Measurements from ENCODE around the gene MAML3. TPM values are rescaled to one million over a fixed set of nuclear protein-coding genes. Genes with fewer than 3 reads are reported as not detected.

The MAML3 gene
- total RNA-seq, 1 donor from 2014 or later: 8.1 TPM

DNA sequence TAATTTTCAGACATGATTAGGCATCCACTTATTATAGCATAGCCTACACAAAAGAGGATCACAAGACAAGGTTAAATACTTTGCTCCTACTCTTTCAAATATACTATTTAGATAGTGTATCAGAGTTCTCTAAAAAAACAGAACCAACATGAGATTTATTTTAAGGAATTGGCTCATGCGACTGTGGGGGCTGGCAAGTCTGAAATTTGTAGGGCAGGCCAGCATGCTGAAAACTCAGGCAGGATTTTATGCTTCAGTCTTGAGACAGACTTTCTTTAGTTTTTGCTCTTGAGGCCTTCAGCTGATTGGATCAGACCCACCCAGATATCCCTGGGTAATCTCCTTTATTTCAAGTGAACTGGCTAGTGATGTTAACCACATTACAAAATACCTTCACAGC lies 169.5 kb downstream of the MAML3 start:
- Mint-ChIP-seq H3K27me3 (ENCODE audit: low read depth, unreplicated experiment) (no peaks in the 10 kb centered on the region), H3K4me1 (ENCODE audit: low read depth, unreplicated experiment) (peaks cover 29% of the 10 kb centered on the region), H3K36me3 (ENCODE audit: low read depth, unreplicated experiment) (peaks cover 2% of the 10 kb centered on the region), H3K27ac (ENCODE audit: unreplicated experiment) (no peak overlapping the region), H3K4me3 (ENCODE audit: unreplicated experiment) (no peak overlapping the region), H3K9me3 (ENCODE audit: unreplicated experiment) (peaks cover 2% of the 10 kb centered on the region)
- Histone ChIP-seq H3K4me3 (ENCODE audit: insufficient read depth, low read depth, low read length) (no peak overlapping the region), H3K36me3 (ENCODE audit: insufficient read depth, low read length) (no peaks in the 10 kb centered on the region), H3K27me3 (ENCODE audit: insufficient read depth, low read length) (no peaks in the 10 kb centered on the region), H3K4me2 (ENCODE audit: low read length) (no peak overlapping the region), H3K9ac (ENCODE audit: low read length) (no peak overlapping the region), H3K4me1 (ENCODE audit: insufficient read depth, low read length) (peaks cover 12% of the 10 kb centered on the region), H3K9me3 (ENCODE audit: insufficient read depth, low read depth, low read length) (no peaks in the 10 kb centered on the region), H2AFZ (ENCODE audit: low read depth, low read length) (no peak overlapping the region), H4K20me1 (ENCODE audit: insufficient read depth, low read length) (no peaks in the 10 kb centered on the region), H3K79me2 (ENCODE audit: insufficient read depth, low read length) (no peaks in the 10 kb centered on the region), H3K27ac (ENCODE audit: low read depth, low read length) (no peak overlapping the region)
- FAIRE-seq (no peak), DNase-seq (ENCODE audit: low read depth) (no peak)
- TF ChIP-seq EZH2 (IDR thresholded peaks at IDR 0.05; ENCODE audit: insufficient read depth, low read length): no peak
- TF ChIP-seq, protein P1, sequence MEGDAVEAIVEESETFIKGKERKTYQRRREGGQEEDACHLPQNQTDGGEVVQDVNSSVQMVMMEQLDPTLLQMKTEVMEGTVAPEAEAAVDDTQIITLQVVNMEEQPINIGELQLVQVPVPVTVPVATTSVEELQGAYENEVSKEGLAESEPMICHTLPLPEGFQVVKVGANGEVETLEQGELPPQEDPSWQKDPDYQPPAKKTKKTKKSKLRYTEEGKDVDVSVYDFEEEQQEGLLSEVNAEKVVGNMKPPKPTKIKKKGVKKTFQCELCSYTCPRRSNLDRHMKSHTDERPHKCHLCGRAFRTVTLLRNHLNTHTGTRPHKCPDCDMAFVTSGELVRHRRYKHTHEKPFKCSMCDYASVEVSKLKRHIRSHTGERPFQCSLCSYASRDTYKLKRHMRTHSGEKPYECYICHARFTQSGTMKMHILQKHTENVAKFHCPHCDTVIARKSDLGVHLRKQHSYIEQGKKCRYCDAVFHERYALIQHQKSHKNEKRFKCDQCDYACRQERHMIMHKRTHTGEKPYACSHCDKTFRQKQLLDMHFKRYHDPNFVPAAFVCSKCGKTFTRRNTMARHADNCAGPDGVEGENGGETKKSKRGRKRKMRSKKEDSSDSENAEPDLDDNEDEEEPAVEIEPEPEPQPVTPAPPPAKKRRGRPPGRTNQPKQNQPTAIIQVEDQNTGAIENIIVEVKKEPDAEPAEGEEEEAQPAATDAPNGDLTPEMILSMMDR (IDR thresholded peaks at IDR 0.05; ENCODE audit: insufficient read depth, low read depth, low read length): no peak

DNA sequence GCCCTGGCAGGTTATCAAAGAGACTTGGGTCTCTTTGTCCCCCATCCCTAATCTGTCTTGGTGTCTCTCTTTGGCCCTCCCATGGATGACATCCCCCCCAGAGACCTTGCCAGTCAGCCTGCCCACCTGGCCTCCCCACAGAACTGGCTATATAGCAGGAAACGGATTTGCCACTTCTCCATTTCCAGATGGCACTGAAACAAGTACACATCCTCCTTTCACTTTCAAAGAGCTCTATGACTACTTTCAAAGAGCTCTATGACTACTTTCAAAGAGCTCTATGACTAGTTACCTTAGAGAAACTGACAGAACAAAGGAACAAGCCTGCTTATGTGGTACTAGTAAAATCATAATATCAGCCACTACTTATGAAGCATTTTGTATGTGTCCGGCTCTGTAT lies 175.3 kb downstream of the MAML3 start:
- TF ChIP-seq EZH2 (IDR thresholded peaks at IDR 0.05; ENCODE audit: insufficient read depth, low read length): no peak
- TF ChIP-seq, protein P1 (IDR thresholded peaks at IDR 0.05; ENCODE audit: insufficient read depth, low read depth, low read length): no peak
- DNase-seq (ENCODE audit: low read depth) (no peak), FAIRE-seq (no peak)
- Histone ChIP-seq H3K4me1 (ENCODE audit: insufficient read depth, low read length) (no peaks in the 10 kb centered on the region), H4K20me1 (ENCODE audit: insufficient read depth, low read length) (no peaks in the 10 kb centered on the region), H3K9me3 (ENCODE audit: insufficient read depth, low read depth, low read length) (no peaks in the 10 kb centered on the region), H3K9ac (ENCODE audit: low read length) (no peak overlapping the region), H3K36me3 (ENCODE audit: insufficient read depth, low read length) (no peaks in the 10 kb centered on the region), H3K4me2 (ENCODE audit: low read length) (no peak overlapping the region), H3K27me3 (ENCODE audit: insufficient read depth, low read length) (no peaks in the 10 kb centered on the region), H3K27ac (ENCODE audit: low read depth, low read length) (no peak overlapping the region), H3K79me2 (ENCODE audit: insufficient read depth, low read length) (no peaks in the 10 kb centered on the region), H3K4me3 (ENCODE audit: insufficient read depth, low read depth, low read length) (no peak overlapping the region), H2AFZ (ENCODE audit: low read depth, low read length) (no peak overlapping the region)
- no peaks in the 10 kb centered on the region for H3K27me3 Mint-ChIP-seq (ENCODE audit: low read depth, unreplicated experiment)
- H3K4me1 Mint-ChIP-seq (ENCODE audit: low read depth, unreplicated experiment): peaks cover 9% of the 10 kb centered on the region
- no peak overlapping the region for H3K27ac Mint-ChIP-seq (ENCODE audit: unreplicated experiment)
- H3K4me3 Mint-ChIP-seq (ENCODE audit: unreplicated experiment): no peak overlapping the region
- H3K36me3 Mint-ChIP-seq (ENCODE audit: low read depth, unreplicated experiment): peaks cover 7% of the 10 kb centered on the region
- H3K9me3 Mint-ChIP-seq (ENCODE audit: unreplicated experiment): peaks cover 2% of the 10 kb centered on the region

DNA sequence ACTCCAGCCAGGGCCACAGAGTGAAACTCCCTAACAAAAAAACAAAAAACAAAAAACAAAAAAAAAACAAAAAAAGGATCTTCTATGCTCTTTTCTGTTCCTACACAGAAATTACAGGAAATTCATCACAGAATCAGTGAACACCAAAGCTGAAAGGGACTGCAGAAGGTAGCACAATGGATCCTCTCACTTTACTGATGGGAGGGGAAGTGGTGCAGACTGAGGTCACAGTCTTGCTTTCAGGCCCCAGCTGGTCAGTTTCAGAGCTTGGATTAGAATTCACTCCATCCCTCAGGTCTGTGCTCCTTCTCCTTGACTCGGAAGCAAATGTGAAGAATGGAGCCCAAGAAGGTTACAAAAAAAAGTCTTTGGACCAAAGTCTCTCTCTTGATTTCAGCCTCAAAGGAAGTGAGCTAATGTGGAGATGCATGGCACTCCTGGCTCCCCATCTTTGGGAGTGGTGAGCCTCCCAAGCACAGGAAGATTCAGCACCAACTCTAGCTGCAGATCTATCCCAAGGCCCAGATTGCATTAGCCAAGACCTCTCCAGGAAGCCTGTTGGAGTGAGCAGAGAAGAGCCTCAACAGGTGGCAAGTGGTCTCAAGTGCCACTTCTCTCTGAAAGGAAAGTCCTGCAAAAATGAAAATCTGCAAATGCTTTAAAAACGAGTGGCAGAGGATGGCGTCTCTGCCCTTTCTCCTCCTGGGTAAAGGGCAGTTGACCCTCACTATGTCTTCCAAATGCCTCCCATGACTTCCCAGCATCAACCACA lies 176.0 kb downstream of the MAML3 start:
- DNase-seq (ENCODE audit: low read depth) (no peak), FAIRE-seq (no peak)
- no peak for TF ChIP-seq EZH2 (IDR thresholded peaks at IDR 0.05; ENCODE audit: insufficient read depth, low read length)
- TF ChIP-seq, protein P1 (IDR thresholded peaks at IDR 0.05; ENCODE audit: insufficient read depth, low read depth, low read length): no peak
- H3K27me3 ChIP-seq (ENCODE audit: insufficient read depth, low read length): no peaks in the 10 kb centered on the region
- Mint-ChIP-seq H3K4me3 (ENCODE audit: unreplicated experiment) (no peak overlapping the region), H3K36me3 (ENCODE audit: low read depth, unreplicated experiment) (peaks cover 7% of the 10 kb centered on the region), H3K9me3 (ENCODE audit: unreplicated experiment) (peaks cover 2% of the 10 kb centered on the region), H3K4me1 (ENCODE audit: low read depth, unreplicated experiment) (peaks cover 16% of the 10 kb centered on the region), H3K27me3 (ENCODE audit: low read depth, unreplicated experiment) (no peaks in the 10 kb centered on the region), H3K27ac (ENCODE audit: unreplicated experiment) (no peak overlapping the region)
- H3K4me3 ChIP-seq (ENCODE audit: insufficient read depth, low read depth, low read length): no peak overlapping the region
- no peak overlapping the region for H2AFZ ChIP-seq (ENCODE audit: low read depth, low read length)
- no peak overlapping the region for H3K9ac ChIP-seq (ENCODE audit: low read length)
- no peak overlapping the region for H3K4me2 ChIP-seq (ENCODE audit: low read length)
- no peaks in the 10 kb centered on the region for H3K79me2 ChIP-seq (ENCODE audit: insufficient read depth, low read length)
- H3K36me3 ChIP-seq (ENCODE audit: insufficient read depth, low read length): no peaks in the 10 kb centered on the region
- no peaks in the 10 kb centered on the region for H3K9me3 ChIP-seq (ENCODE audit: insufficient read depth, low read depth, low read length)
- H3K27ac ChIP-seq (ENCODE audit: low read depth, low read length): no peak overlapping the region
- H3K4me1 ChIP-seq (ENCODE audit: insufficient read depth, low read length): peaks cover 5% of the 10 kb centered on the region
- no peaks in the 10 kb centered on the region for H4K20me1 ChIP-seq (ENCODE audit: insufficient read depth, low read length)

Measured in astrocyte (in vitro differentiated cells and primary cell).